ENCODE results near the gene MAGEB16. TPM values are rescaled to one million over a fixed set of nuclear protein-coding genes. Genes with fewer than 3 reads are reported as not detected.

The MAGEB16 gene
- total RNA-seq (not detected), polyA plus RNA-seq (not detected)

DNA sequence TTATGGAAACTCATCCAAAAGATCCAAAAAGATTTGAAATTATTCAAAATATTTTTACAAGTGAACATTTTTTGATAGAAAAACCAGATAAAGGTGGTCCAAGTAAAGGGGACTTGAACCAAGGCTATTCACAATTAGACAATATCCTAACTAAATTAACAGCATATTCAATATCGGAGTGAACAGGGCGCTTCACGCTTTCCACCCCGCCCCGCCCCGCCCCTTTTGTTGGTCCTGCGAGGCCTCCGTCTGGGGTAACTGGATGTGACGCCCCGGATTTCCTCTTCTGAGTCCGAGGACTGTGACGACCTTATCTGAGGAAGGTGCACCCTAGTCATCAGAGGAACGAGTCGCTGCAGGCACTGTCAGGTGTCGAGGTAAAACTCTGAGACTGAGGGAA lies at the start of gene MAGEB16:
Gene MAGEB16, plus strand, starts transcription at position 301 of the 400 bp plus-strand sequence. CDS start 3,855 bp downstream, outside the sequence.
- no peaks in the 10 kb centered on the region for H3K9me3 ChIP-seq (ENCODE audit: control insufficient read depth in 4 of 4, low read length in 3 of 4)
- H3K27ac ChIP-seq (ENCODE audit: low read depth in 1 of 2, low read length in 2 of 2) = no peak within 1 kb of the TSS
- 95% methylated on average over 15 of the region's 15 CpGs for WGBS
- no peak within 1 kb of the TSS for H3K9ac ChIP-seq (ENCODE audit: low read depth in 1 of 2, low read length in 2 of 2)
- peaks cover 0 to 2% (median 0%) of the 10 kb centered on the region in 4 donors for H3K27me3 ChIP-seq (ENCODE audit: control insufficient read depth in 4 of 4, insufficient read depth in 4 of 4, low read length in 3 of 4)
- TF ChIP-seq CTCF (IDR thresholded peaks at IDR 0.05; ENCODE audit: low read depth, low read length, missing input control) (no peak), SP1 (IDR thresholded peaks at IDR 0.05) (no peak), HNF4A (conservative IDR thresholded peaks at IDR 0.05) (no peak)
- no peaks in the 10 kb centered on the region for H3K4me1 ChIP-seq (ENCODE audit: control insufficient read depth in 4 of 4, insufficient read depth in 4 of 4, low read length in 3 of 4)
- H3K36me3 ChIP-seq (ENCODE audit: control insufficient read depth in 4 of 4, insufficient read depth in 3 of 4, low read depth in 1 of 4, low read length in 3 of 4) = no peaks in the 10 kb centered on the region
- no peak within 1 kb of the TSS for H3K4me3 ChIP-seq (ENCODE audit: low read depth in 1 of 3, low read length in 3 of 3)
- DNase-seq (ENCODE audit: low spot score) = no peak

GRCh38 chrX:35773958-35774564 lies 24.1 kb upstream of the MAGEB16 start:
- H3K27ac ChIP-seq (ENCODE audit: low read depth in 1 of 2, low read length in 2 of 2) = no peak overlapping the region
- H3K9ac ChIP-seq (ENCODE audit: low read depth in 1 of 2, low read length in 2 of 2) = no peak overlapping the region
- DNase-seq (ENCODE audit: low spot score) = no peak
- no peaks in the 10 kb centered on the region for H3K27me3 ChIP-seq (ENCODE audit: control insufficient read depth in 4 of 4, insufficient read depth in 4 of 4, low read length in 3 of 4)
- 88% methylated on average over 1 of the region's 1 CpG for WGBS
- no peak for TF ChIP-seq EGR1 (IDR thresholded peaks at IDR 0.05; ENCODE audit: low read depth in 2 of 2)
- TF ChIP-seq FOXA2 (IDR thresholded peaks at IDR 0.05) = no peak
- TF ChIP-seq HNF4A (conservative IDR thresholded peaks at IDR 0.05) = no peak
- TF ChIP-seq HNF4G (IDR thresholded peaks at IDR 0.05) = no peak
- TF ChIP-seq, protein P1, sequence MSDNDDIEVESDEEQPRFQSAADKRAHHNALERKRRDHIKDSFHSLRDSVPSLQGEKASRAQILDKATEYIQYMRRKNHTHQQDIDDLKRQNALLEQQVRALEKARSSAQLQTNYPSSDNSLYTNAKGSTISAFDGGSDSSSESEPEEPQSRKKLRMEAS (IDR thresholded peaks at IDR 0.05) = no peak
- no peak for TF ChIP-seq ATF3 (IDR thresholded peaks at IDR 0.05)
- TF ChIP-seq, protein P2, sequence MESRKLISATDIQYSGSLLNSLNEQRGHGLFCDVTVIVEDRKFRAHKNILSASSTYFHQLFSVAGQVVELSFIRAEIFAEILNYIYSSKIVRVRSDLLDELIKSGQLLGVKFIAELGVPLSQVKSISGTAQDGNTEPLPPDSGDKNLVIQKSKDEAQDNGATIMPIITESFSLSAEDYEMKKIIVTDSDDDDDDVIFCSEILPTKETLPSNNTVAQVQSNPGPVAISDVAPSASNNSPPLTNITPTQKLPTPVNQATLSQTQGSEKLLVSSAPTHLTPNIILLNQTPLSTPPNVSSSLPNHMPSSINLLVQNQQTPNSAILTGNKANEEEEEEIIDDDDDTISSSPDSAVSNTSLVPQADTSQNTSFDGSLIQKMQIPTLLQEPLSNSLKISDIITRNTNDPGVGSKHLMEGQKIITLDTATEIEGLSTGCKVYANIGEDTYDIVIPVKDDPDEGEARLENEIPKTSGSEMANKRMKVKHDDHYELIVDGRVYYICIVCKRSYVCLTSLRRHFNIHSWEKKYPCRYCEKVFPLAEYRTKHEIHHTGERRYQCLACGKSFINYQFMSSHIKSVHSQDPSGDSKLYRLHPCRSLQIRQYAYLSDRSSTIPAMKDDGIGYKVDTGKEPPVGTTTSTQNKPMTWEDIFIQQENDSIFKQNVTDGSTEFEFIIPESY (IDR thresholded peaks at IDR 0.05) = no peak
- no peak for TF ChIP-seq SP1 (IDR thresholded peaks at IDR 0.05)
- no peak for TF ChIP-seq CTCF (IDR thresholded peaks at IDR 0.05; ENCODE audit: low read depth, low read length, missing input control)
- TF ChIP-seq RXRA (IDR thresholded peaks at IDR 0.05) = no peak
- TF ChIP-seq NR2F2 (IDR thresholded peaks at IDR 0.05) = no peak
- TF ChIP-seq TAF1 (conservative IDR thresholded peaks at IDR 0.05) = no peak
- no peak for TF ChIP-seq YY1 (IDR thresholded peaks at IDR 0.05)
- no peak for TF ChIP-seq GABPA (IDR thresholded peaks at IDR 0.05 in 1 of 2, conservative IDR thresholded peaks at IDR 0.05 in 1 of 2)
- TF ChIP-seq FOXA1 (IDR thresholded peaks at IDR 0.05) = no peak
- no peak for TF ChIP-seq RAD21 (IDR thresholded peaks at IDR 0.05)
- no peak for TF ChIP-seq JUND (IDR thresholded peaks at IDR 0.05)
- no peaks in the 10 kb centered on the region for H3K36me3 ChIP-seq (ENCODE audit: control insufficient read depth in 4 of 4, insufficient read depth in 3 of 4, low read depth in 1 of 4, low read length in 3 of 4)
- no peaks in the 10 kb centered on the region for H3K4me1 ChIP-seq (ENCODE audit: control insufficient read depth in 4 of 4, insufficient read depth in 4 of 4, low read length in 3 of 4)
- no peak overlapping the region for H3K4me3 ChIP-seq (ENCODE audit: low read depth in 1 of 3, low read length in 3 of 3)
- H3K9me3 ChIP-seq (ENCODE audit: control insufficient read depth in 4 of 4, low read length in 3 of 4) = no peaks in the 10 kb centered on the region

All from liver (tissue), 9 donors.